Body of pancreas (tissue), 4 donors: ENCODE results near the gene OR10AD1. TPM values are rescaled to one million over a fixed set of nuclear protein-coding genes. Genes with fewer than 3 reads are reported as not detected.

Experiments
- ATAC-seq: fragments of 150-250 bp; one replicate; pipeline ENCODE4 v1.9.1; 2016
- DNase-seq, 4 donors: peaks; one replicate each; pipeline ENCODE4 v3.0.0-alpha.2; 2019
- H3K27ac ChIP-seq, 4 donors: fragments of 200-600 bp; sonication (generic); 1 replicate in 3 of 4; 2 replicates in 1 of 4; pipeline versions ENCODE4 v1.5.1 to v1.6.1; 2016 to 2019; ENCODE audit warnings: mild to moderate bottlenecking in 1 of 4, mixed read lengths in 1 of 4, moderate library complexity in 1 of 4
- H3K27me3 ChIP-seq, 2 donors: fragments of 200-600 bp; sonication (generic); one replicate each; pipeline ENCODE4 v1.6.0; 2016; ENCODE audit warnings: mild to moderate bottlenecking in 1 of 2
- H3K36me3 ChIP-seq, 2 donors: fragments of 200-600 bp; sonication (generic); replicated peaks in 1 of 2; 2 replicates each; pipeline ENCODE4 v1.5.1; 2016; ENCODE audit warnings: low read depth in 2 of 2; ENCODE audit not compliant: insufficient read depth in 1 of 2
- H3K4me1 ChIP-seq: fragments of 200-600 bp; sonication (generic); one replicate; pipeline ENCODE4 v1.6.0; 2016
- H3K4me3 ChIP-seq, 2 donors: fragments of 200-600 bp; sonication (generic); 1 replicate in 1 of 2; 2 replicates in 1 of 2; pipeline ENCODE4 v1.5.1; 2016 to 2019
- H3K9me3 ChIP-seq, 3 donors: fragments of 200-600 bp; sonication (generic); 1 replicate in 2 of 3; 2 replicates in 1 of 3; pipeline ENCODE4 v1.5.1; 2016
- CTCF ChIP-seq, 7 experiments: fragments of 450-650 bp in 4 of 7; fragments of 200-600 bp in 3 of 7; sonication (generic) in 3 of 7; IDR thresholded peaks; one replicate each; pipeline ENCODE4 v1.5.1; 2016 to 2019; ENCODE audit warnings: antibody characterized with exemption in 7 of 7
- POLR2A ChIP-seq, 3 donors: fragments of 450-650 bp; IDR thresholded peaks; one replicate each; pipeline ENCODE4 v1.6.1; 2016; ENCODE audit warnings: antibody characterized with exemption in 3 of 3, mild to moderate bottlenecking in 2 of 3
- WGBS, 2 donors: methylation state at CpG; one replicate each; pipeline ENCODE4 v1.1.5; 2017; 5-methylcytosine and 5-hydroxymethylcytosine counted together
- intact Hi-C: fragments of 100-400 bp; cut with DNase I; formaldehyde crosslinking; loops from one replicate; pipeline ENCODE4 v1.15.1; 2023
- total RNA-seq, 2 donors: library from RNA; depleted of rRNA; stranded (reverse); fragments of >200 nt; gene quantifications; one replicate each; pipeline ENCODE4 v1.1.0, GENCODE V29; 2016

OR10AD1 gene
- total RNA-seq, 2 donors from 2014 or later: not detected

- WGBS, 2 donors: 7 to 22% methylated on average over 26 of the region's 26 CpGs
- no peaks in the 10 kb centered on the region for H3K36me3 ChIP-seq
- peak; percentile 32 to 45 (median 37) for DNase-seq
- H3K4me3 ChIP-seq: peak overlapping the region; percentile 36 to 60
- intact Hi-C loops: no loop called here
- peak; percentile 10 for ATAC-seq
- peaks cover 0 to 23% (median 0%) of the 10 kb centered on the region in 3 donors for H3K9me3 ChIP-seq
- H3K4me1 ChIP-seq: peaks cover 20% of the 10 kb centered on the region
- H3K27me3 ChIP-seq: no peaks in the 10 kb centered on the region
- peak overlapping the region; percentile 86 to 97 (median 94) for H3K27ac ChIP-seq
- TF ChIP-seq POLR2A (IDR thresholded peaks at IDR 0.05) (no peak), CTCF (IDR thresholded peaks at IDR 0.05) (no peak)
Observed at GRCh38 chr12:48198672-48198971, 4.5 kb downstream of the OR10AD1 start.

- peak; percentile 99 for ATAC-seq
- TF ChIP-seq POLR2A (IDR thresholded peaks at IDR 0.05): peak; percentile 94 to 98 (median 98)
- peak in 1 of 7 experiments; percentile 21 for TF ChIP-seq CTCF (IDR thresholded peaks at IDR 0.05)
- Histone ChIP-seq H3K9me3 (peaks cover 0 to 20% (median 0%) of the 10 kb centered on the region in 3 donors), H3K27me3 (no peaks in the 10 kb centered on the region), H3K27ac (peak overlapping the region; percentile 86 to 97 (median 94)), H3K4me1 (peaks cover 20% of the 10 kb centered on the region), H3K36me3 (no peaks in the 10 kb centered on the region), H3K4me3 (peak overlapping the region; percentile 36 to 60)
- WGBS, 2 donors: 0 to 1% methylated on average over 18 to 39 of the region's 39 CpGs
- intact Hi-C loops: no loop called here
- DNase-seq: peak; percentile 95 to 98 (median 98)
Observed at GRCh38 chr12:48197971-48198671, 5.0 kb downstream of the OR10AD1 start.

DNA sequence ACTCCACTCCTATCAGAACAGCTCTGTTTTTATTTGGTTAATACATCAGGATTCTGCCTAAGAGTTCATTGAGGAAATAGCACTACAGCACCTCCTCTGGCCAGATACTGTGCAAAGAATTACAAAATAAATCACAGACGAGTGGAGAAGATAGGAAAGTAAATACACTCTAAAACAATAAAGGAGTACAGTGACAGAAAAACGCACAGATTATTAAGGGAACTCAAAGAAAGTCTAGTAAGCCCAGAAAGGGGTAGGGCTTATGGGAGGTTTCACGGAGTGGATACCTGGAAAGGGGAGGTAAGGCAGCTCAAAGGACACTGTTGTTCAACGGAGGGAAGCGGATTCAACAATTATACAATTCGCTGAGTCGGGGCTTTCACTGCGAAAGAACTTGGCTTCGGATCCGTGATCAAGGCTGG is 5.5 kb downstream of the OR10AD1 start:
- WGBS, 2 donors: 0 to 2% methylated on average over 10 of the region's 10 CpGs
- H3K9me3 ChIP-seq: peaks cover 0 to 14% (median 0%) of the 10 kb centered on the region in 3 donors
- ATAC-seq (peak; percentile 46), DNase-seq (peak in 2 of 4 donors; percentile 19 to 37)
- H3K27ac ChIP-seq: peak overlapping the region; percentile 86 to 97 (median 94)
- no peaks in the 10 kb centered on the region for H3K27me3 ChIP-seq
- H3K4me1 ChIP-seq: peaks cover 20% of the 10 kb centered on the region
- TF ChIP-seq POLR2A (IDR thresholded peaks at IDR 0.05): no peak
- peak in 6 of 7 experiments; percentile 30 to 62 (median 47) for TF ChIP-seq CTCF (IDR thresholded peaks at IDR 0.05)
- H3K36me3 ChIP-seq: no peaks in the 10 kb centered on the region
- peak overlapping the region; percentile 10 to 36 for H3K4me3 ChIP-seq
- intact Hi-C loops: no loop called here

DNA sequence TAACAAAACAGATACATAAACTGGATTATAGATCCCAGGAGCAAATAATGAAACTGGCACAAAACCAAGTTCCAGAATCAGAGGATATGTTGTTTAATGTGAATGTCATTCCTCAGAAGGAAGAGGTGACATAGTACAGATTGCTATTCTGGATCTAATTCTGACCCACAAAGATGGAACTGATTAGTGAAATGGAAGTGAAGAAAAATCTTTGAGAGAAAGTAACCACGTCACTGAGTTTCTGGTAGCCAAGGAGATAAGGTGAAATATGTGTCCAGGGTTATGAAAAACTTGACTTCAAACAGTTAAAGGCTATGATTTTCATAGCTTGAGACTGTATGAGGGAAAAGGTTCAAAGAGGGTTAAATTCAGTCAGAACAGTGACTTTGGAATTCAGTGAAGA is 8.3 kb downstream of the OR10AD1 start:
- TF ChIP-seq CTCF (IDR thresholded peaks at IDR 0.05) (no peak), POLR2A (IDR thresholded peaks at IDR 0.05) (no peak)
- peaks cover 20% of the 10 kb centered on the region for H3K4me1 ChIP-seq
- ATAC-seq (no peak), DNase-seq (no peak)
- intact Hi-C loops: no loop called here
- no peaks in the 10 kb centered on the region for H3K27me3 ChIP-seq
- no peak overlapping the region for H3K4me3 ChIP-seq
- 52 to 71% methylated on average over 1 of the region's 1 CpG for WGBS, 2 donors
- H3K9me3 ChIP-seq: no peaks in the 10 kb centered on the region
- H3K36me3 ChIP-seq: no peaks in the 10 kb centered on the region
- H3K27ac ChIP-seq: no peak overlapping the region

DNA sequence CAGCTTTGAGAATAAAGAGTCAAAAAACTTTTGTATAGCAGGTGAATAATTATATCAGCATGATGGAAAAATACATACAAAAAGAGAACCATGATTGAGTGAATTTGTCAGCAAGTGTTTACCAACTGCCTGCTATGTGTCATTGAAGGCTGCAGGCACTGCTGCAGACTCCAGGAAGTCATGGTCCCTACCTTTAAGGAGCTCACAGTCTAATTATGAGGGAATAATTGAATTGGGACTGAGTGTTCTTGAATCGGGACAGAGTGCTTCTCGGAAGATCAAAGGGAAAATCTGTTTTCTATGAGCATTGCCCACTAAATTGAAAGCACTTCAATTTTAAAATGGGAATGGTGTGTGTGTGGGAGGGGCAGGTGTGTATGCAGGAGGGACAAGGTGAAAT is 9.5 kb downstream of the OR10AD1 start:
- H3K4me1 ChIP-seq: peaks cover 9% of the 10 kb centered on the region
- H3K36me3 ChIP-seq: no peaks in the 10 kb centered on the region
- WGBS, 2 donors: 69 to 73% methylated on average over 2 of the region's 2 CpGs
- DNase-seq (no peak), ATAC-seq (no peak)
- H3K9me3 ChIP-seq: no peaks in the 10 kb centered on the region
- H3K4me3 ChIP-seq: no peak overlapping the region
- TF ChIP-seq POLR2A (IDR thresholded peaks at IDR 0.05) (no peak), CTCF (IDR thresholded peaks at IDR 0.05) (no peak)
- no peaks in the 10 kb centered on the region for H3K27me3 ChIP-seq
- intact Hi-C loops: no loop called here
- H3K27ac ChIP-seq: no peak overlapping the region
